Muscle layer of colon (tissue), 2 donors: ENCODE results near the gene COL11A2.

Source experiments
- H3K27ac ChIP-seq: one replicate; pipeline ENCODE4 v1.7.0; 2013; ENCODE audit warnings: low read depth, mild to moderate bottlenecking, low read length, moderate library complexity
- H3K27me3 ChIP-seq, 2 donors: one replicate each; pipeline ENCODE4 v1.7.0; 2013; ENCODE audit warnings: low read length in 2 of 2, mild to moderate bottlenecking in 2 of 2; ENCODE audit not compliant: insufficient read depth in 2 of 2, control insufficient read depth in 1 of 2
- H3K36me3 ChIP-seq: one replicate; pipeline ENCODE4 v1.7.0; 2013; ENCODE audit warnings: mild to moderate bottlenecking, low read length; ENCODE audit not compliant: insufficient read depth
- H3K4me1 ChIP-seq: one replicate; pipeline ENCODE4 v1.7.0; 2013; ENCODE audit warnings: mild to moderate bottlenecking, low read length; ENCODE audit not compliant: insufficient read depth
- H3K4me3 ChIP-seq, 2 donors: one replicate each; pipeline ENCODE4 v1.7.0; 2013; ENCODE audit warnings: low read length in 2 of 2, low read depth in 1 of 2, mild to moderate bottlenecking in 1 of 2, moderate library complexity in 1 of 2
- H3K9ac ChIP-seq: one replicate; pipeline ENCODE4 v1.7.0; 2013; ENCODE audit warnings: low read length
- H3K9me3 ChIP-seq: one replicate; pipeline ENCODE4 v1.7.0; 2013; ENCODE audit warnings: mild to moderate bottlenecking, low read length
- donor health status: abdominal sarcoma.
- donor health status: Adenocarcinoma of cecum.

The COL11A2 gene

GRCh38 chr6:33173535-33174180 is 18.6 kb downstream of the COL11A2 start:
- Histone ChIP-seq H3K27ac (no peak overlapping the region), H3K9ac (no peak overlapping the region), H3K4me3 (no peak overlapping the region), H3K27me3 (no peaks in the 10 kb centered on the region), H3K36me3 (no peaks in the 10 kb centered on the region), H3K9me3 (no peaks in the 10 kb centered on the region), H3K4me1 (no peaks in the 10 kb centered on the region)

- Histone ChIP-seq H3K4me1 (no peaks in the 10 kb centered on the region), H3K27ac (no peak overlapping the region), H3K27me3 (no peaks in the 10 kb centered on the region), H3K4me3 (no peak overlapping the region), H3K36me3 (no peaks in the 10 kb centered on the region), H3K9ac (no peak overlapping the region), H3K9me3 (no peaks in the 10 kb centered on the region)
These were observed 19.4 kb downstream of the COL11A2 start for GRCh38 chr6:33172688-33173534.

DNA sequence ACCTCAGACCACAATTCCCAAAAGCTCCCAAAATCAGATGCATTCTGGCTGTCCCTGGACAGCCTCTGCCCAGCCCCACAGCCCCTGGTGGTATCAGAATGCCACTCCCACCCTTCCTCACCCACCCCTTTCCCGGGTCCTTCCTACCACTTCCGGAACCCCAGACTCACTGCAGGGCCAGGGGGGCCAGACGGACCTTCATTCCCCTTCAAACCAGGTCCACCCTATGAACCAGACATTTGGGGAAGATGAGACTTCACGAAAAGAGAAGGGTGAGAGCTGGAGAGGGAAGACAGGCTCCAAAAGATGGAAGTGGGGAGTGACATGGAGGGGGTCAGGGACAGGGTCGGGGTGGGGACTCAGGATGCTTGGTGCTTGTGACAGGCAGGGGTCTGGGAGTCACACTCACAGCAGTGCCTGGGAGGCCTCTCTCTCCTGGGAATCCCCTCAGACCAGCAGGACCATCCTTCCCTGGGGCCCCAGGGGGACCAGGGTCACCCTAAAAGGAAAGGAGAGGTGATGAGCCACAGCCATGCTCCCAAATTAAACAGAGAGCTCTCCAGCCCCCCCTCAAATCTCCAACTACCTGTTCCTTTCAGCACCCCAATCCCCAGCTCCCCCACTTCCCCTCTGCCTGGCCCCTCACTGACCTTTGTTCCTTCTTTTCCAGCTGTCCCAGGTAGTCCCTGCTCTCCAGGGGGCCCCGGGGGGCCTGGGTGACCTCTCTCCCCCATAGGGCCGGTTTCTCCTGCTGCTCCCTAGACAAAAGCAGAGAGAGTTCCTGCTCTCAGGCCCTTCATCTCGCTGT is 20.2 kb downstream of the COL11A2 start:
- Histone ChIP-seq H3K36me3 (no peaks in the 10 kb centered on the region), H3K27ac (no peak overlapping the region), H3K4me3 (no peak overlapping the region), H3K9ac (no peak overlapping the region), H3K27me3 (no peaks in the 10 kb centered on the region), H3K4me1 (no peaks in the 10 kb centered on the region), H3K9me3 (no peaks in the 10 kb centered on the region)

DNA sequence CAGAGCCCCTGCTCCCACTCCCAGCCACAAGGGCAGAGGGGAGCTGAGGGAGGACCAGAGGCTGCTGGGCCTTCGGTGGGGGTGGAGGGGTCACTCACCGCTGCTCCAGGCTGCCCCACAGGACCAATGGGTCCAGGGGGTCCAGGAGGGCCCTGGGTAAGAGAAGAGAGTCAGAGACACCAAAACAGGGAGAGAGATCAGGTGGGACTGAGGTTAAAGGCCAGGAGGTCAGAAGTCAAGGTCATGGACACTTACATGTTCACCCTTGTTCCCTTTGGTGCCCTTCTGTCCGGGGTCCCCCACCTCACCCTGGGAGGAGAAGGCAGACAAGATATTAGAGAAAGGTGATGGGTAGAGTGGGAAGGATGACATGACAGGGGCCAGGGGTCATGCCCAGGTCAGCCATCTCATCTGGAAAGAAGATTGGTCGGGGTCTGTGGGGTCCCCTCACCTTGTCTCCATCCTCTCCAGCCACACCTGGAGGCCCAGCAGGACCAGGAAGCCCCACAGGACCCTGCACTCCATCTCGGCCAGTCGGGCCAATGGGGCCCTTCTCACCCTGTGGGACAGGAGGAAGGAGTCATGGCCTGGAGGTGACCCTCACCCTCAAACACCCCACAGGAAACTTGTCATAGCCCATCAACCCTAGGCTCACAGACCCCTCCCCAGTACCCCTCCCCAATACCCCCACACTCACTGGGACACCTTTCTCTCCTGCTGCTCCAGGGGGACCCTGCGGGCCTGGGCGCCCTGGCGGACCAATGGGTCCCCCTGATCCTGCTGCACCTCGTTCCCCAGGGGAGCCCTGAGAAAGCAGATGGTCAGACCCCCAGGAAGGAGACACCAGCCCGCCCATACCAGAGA is 21.0 kb downstream of the COL11A2 start:
- no peaks in the 10 kb centered on the region for H3K9me3 ChIP-seq
- H3K4me1 ChIP-seq = no peaks in the 10 kb centered on the region
- H3K9ac ChIP-seq = no peak overlapping the region
- no peaks in the 10 kb centered on the region for H3K27me3 ChIP-seq
- no peaks in the 10 kb centered on the region for H3K36me3 ChIP-seq
- no peak overlapping the region for H3K4me3 ChIP-seq
- H3K27ac ChIP-seq = no peak overlapping the region

DNA sequence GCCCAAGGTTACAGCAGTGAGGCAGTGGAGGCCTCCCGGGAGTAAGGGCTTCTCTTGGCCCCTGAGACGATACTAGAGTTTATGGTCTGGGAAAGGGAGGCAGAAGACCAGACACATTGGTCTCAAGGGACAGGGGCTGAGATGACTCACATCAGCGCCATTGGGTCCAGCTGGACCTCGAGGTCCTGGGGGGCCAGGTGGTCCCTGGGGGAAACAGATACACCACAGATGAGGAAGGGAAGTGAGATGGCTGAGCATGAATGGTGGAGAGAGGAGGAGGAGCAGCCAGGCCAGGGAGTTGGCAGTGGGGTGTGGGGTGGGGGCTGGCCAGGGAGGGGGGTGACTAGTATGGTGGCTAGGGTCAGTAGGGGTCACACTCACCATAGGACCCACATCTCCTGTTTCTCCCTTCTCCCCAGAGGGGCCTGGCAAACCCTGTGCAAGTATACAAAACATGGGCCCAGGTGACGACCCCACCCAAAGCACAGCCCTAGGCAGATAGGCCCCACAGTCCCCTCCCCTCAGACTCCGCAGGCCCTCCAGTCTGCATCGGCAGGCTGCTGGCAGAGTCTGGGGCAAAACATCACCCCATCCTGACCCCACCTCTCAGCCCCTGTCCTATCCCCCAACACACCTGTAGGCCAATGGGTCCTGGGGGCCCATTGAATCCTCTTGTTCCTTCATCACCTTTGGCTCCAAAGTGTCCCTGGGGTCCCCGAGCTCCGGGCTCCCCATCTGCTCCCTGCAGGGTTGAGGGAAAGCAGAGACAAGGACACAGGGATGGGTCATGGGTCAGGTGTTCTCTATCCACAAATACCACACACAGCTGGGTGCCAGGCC is 21.9 kb downstream of the COL11A2 start:
- no peaks in the 10 kb centered on the region for H3K27me3 ChIP-seq
- H3K4me3 ChIP-seq = no peak overlapping the region
- H3K36me3 ChIP-seq = no peaks in the 10 kb centered on the region
- no peaks in the 10 kb centered on the region for H3K4me1 ChIP-seq
- H3K9me3 ChIP-seq = no peaks in the 10 kb centered on the region
- H3K27ac ChIP-seq = no peak overlapping the region
- no peak overlapping the region for H3K9ac ChIP-seq

DNA sequence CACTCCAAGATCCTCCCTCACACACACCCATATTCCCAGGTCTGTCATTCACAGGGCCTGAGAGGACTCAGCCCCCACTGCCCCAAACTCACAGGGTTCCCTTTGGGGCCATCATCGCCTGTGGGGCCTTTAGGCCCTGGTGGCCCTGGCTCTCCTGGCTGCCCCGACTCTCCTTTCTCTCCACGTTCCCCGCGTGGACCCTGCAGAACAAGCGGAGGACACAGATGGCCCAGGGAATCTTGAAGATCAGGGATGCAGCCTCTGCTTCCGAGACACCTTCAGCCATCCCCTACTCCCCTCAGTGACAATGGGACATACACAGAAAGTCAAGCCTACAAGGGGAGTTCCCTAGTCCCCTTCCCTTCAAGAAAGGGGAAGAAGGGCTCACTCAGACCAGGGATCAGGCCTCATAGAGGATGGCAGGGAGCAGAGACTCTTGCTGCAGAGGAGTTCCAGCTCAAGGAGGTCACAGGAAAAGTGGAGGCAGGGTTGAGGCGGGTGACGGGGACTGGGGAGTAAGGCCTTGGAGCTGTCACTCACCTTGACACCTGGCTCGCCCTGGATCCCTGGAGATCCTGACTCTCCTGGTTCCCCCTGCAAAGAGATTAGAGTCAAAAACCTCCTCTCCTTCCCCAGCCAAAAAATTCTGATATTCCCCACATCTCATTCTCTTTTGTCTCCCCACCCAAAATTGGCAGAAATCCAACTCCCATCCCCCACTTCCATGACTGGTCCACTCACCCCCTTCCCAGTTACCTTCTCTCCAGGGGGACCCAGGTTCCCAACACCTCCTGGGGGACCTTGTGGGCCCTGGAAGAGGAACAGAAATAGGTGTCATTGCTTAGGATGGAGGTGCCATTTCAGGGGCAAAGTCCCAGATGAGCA is 22.7 kb downstream of the COL11A2 start:
- no peaks in the 10 kb centered on the region for H3K36me3 ChIP-seq
- no peaks in the 10 kb centered on the region for H3K9me3 ChIP-seq
- no peak overlapping the region for H3K9ac ChIP-seq
- no peak overlapping the region for H3K27ac ChIP-seq
- no peaks in the 10 kb centered on the region for H3K4me1 ChIP-seq
- H3K4me3 ChIP-seq = no peak overlapping the region
- no peaks in the 10 kb centered on the region for H3K27me3 ChIP-seq

GRCh38 chr6:33168639-33169038 is 23.6 kb downstream of the COL11A2 start:
- Histone ChIP-seq H3K9ac (no peak overlapping the region), H3K4me1 (no peaks in the 10 kb centered on the region), H3K27me3 (no peaks in the 10 kb centered on the region), H3K9me3 (no peaks in the 10 kb centered on the region), H3K27ac (no peak overlapping the region), H3K4me3 (no peak overlapping the region), H3K36me3 (no peaks in the 10 kb centered on the region)

GRCh38 chr6:33168284-33168601 is 24.0 kb downstream of the COL11A2 start:
- no peak overlapping the region for H3K4me3 ChIP-seq
- no peaks in the 10 kb centered on the region for H3K4me1 ChIP-seq
- H3K9ac ChIP-seq = no peak overlapping the region
- H3K27ac ChIP-seq = no peak overlapping the region
- no peaks in the 10 kb centered on the region for H3K36me3 ChIP-seq
- H3K9me3 ChIP-seq = no peaks in the 10 kb centered on the region
- no peaks in the 10 kb centered on the region for H3K27me3 ChIP-seq

GRCh38 chr6:33167374-33168283 is 24.6 kb downstream of the COL11A2 start:
- no peaks in the 10 kb centered on the region for H3K9me3 ChIP-seq
- H3K4me1 ChIP-seq = no peaks in the 10 kb centered on the region
- H3K9ac ChIP-seq = no peak overlapping the region
- H3K36me3 ChIP-seq = no peaks in the 10 kb centered on the region
- H3K4me3 ChIP-seq = no peak overlapping the region
- no peaks in the 10 kb centered on the region for H3K27me3 ChIP-seq
- no peak overlapping the region for H3K27ac ChIP-seq
